Dendritic cell treated with granulocyte-macrophage colony-stimulating factor and Interleukin-4, amounts not matched to agents 40 ng/mL and 50 ng/mL, for 4 days (primary cell): ENCODE results near the gene GAPDHS.

Experiments used
- H3K27ac Mint-ChIP-seq: one replicate; pipeline ENCODE4 v1.8.0; 2022; ENCODE audit warnings: mild to moderate bottlenecking, mixed read lengths
- H3K27me3 Mint-ChIP-seq: one replicate; pipeline ENCODE4 v1.8.0; 2022; ENCODE audit warnings: mild to moderate bottlenecking, mixed read lengths
- H3K36me3 Mint-ChIP-seq: one replicate; pipeline ENCODE4 v1.8.0; 2022; ENCODE audit warnings: low read depth, mixed read lengths
- H3K4me1 Mint-ChIP-seq: one replicate; pipeline ENCODE4 v1.8.0; 2022; ENCODE audit warnings: low read depth, mixed read lengths
- H3K4me3 Mint-ChIP-seq: one replicate; pipeline ENCODE4 v1.8.0; 2022; ENCODE audit warnings: mild to moderate bottlenecking, moderate library complexity, mixed read lengths
- H3K9me3 Mint-ChIP-seq: one replicate; pipeline ENCODE4 v1.8.0; 2022; ENCODE audit warnings: mixed read lengths
- intact Hi-C: fragments of 100-400 bp; cut with micrococcal nuclease; formaldehyde crosslinking; loops from one replicate; pipeline ENCODE4 v1.15.0; 2022

Gene GAPDHS

DNA sequence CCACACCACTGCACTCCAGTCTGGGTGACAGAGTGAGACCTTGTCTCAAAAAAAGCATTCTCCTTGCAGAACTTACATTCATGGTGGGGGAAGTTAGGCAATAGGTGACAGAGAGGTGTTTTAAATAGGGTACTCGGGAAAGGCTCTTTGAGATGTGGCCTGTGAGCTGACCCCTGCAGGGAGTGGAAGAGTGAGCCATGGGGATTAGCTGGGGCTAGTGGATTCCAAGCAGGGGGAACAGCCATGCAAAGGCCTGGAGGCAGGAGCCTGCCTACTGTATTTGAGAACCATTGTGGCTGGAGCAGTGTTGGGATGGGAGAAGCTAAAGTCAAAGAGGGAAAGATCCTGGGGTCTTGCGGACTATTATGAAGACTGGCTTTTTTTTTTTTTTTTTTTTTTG lies 15.9 kb upstream of the GAPDHS start:
- H3K4me3 Mint-ChIP-seq, result no peak overlapping the region
- H3K36me3 Mint-ChIP-seq, result no peaks in the 10 kb centered on the region
- H3K27me3 Mint-ChIP-seq, result peaks cover 32% of the 10 kb centered on the region
- H3K27ac Mint-ChIP-seq, result no peak overlapping the region
- intact Hi-C loops, result no loop called here
- H3K9me3 Mint-ChIP-seq, result no peaks in the 10 kb centered on the region
- H3K4me1 Mint-ChIP-seq, result peaks cover 8% of the 10 kb centered on the region

GRCh38 chr19:35518313-35518712 lies 14.9 kb upstream of the GAPDHS start:
- H3K4me1 Mint-ChIP-seq, result peaks cover 8% of the 10 kb centered on the region
- intact Hi-C loops, result no loop called here
- H3K27me3 Mint-ChIP-seq, result peaks cover 27% of the 10 kb centered on the region
- H3K4me3 Mint-ChIP-seq, result no peak overlapping the region
- H3K9me3 Mint-ChIP-seq, result no peaks in the 10 kb centered on the region
- H3K27ac Mint-ChIP-seq, result no peak overlapping the region
- no peaks in the 10 kb centered on the region for H3K36me3 Mint-ChIP-seq

GRCh38 chr19:35519291-35519690 lies 14.0 kb upstream of the GAPDHS start:
- H3K27me3 Mint-ChIP-seq, result peaks cover 22% of the 10 kb centered on the region

GRCh38 chr19:35521124-35521743 lies 12.0 kb upstream of the GAPDHS start:
- no peaks in the 10 kb centered on the region for H3K36me3 Mint-ChIP-seq
- intact Hi-C loops, result no loop called here
- no peak overlapping the region for H3K4me3 Mint-ChIP-seq
- H3K27ac Mint-ChIP-seq, result no peak overlapping the region
- no peaks in the 10 kb centered on the region for H3K9me3 Mint-ChIP-seq
- H3K4me1 Mint-ChIP-seq, result peaks cover 8% of the 10 kb centered on the region
- peaks cover 22% of the 10 kb centered on the region for H3K27me3 Mint-ChIP-seq

More at GRCh38 chr19:35519291-35519690, 14.0 kb upstream of the GAPDHS start:
- H3K9me3 Mint-ChIP-seq, result no peaks in the 10 kb centered on the region
- H3K4me3 Mint-ChIP-seq, result no peak overlapping the region
- intact Hi-C loops, result no loop called here
- H3K36me3 Mint-ChIP-seq, result no peaks in the 10 kb centered on the region
- no peak overlapping the region for H3K27ac Mint-ChIP-seq
- peaks cover 8% of the 10 kb centered on the region for H3K4me1 Mint-ChIP-seq

DNA sequence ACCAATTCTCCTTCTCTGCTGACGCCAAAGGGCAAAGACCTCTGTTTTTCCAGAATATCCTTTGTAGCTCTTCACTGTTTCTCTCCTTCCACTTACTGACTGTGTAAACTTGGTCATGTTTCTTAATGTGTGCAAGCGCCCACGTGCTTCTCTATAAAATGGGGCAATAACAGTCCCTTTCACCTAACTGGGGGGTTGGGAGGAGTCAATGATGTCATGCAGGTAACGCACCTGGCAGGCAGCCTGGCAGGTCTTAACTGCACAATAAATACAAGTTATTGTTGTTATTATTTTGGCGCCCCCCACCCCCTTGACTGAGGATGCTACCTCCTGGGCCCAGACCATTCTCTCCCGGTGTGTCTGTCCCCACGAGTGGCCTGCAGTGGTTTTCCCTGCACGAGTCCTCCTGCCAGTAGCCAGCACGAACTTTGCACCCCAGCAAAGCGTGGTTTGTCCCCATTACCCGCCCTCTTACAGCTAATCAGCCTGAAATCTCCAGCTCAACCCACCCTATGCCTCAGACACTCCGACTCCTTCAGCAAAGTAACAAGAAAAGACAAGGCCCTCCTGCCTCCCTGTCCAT lies 10.4 kb upstream of the GAPDHS start:
- Mint-ChIP-seq H3K27me3 (peaks cover 18% of the 10 kb centered on the region), H3K4me1 (peaks cover 8% of the 10 kb centered on the region), H3K9me3 (no peaks in the 10 kb centered on the region), H3K27ac (no peak overlapping the region), H3K4me3 (no peak overlapping the region), H3K36me3 (no peaks in the 10 kb centered on the region)
- intact Hi-C loops, result no loop called here

- peaks cover 23% of the 10 kb centered on the region for H3K27me3 Mint-ChIP-seq
- H3K4me1 Mint-ChIP-seq, result peaks cover 8% of the 10 kb centered on the region
- no peak overlapping the region for H3K4me3 Mint-ChIP-seq
- no peak overlapping the region for H3K27ac Mint-ChIP-seq
- H3K9me3 Mint-ChIP-seq, result no peaks in the 10 kb centered on the region
- intact Hi-C loops, result no loop called here
- no peaks in the 10 kb centered on the region for H3K36me3 Mint-ChIP-seq
Observed at GRCh38 chr19:35524181-35524837, 8.9 kb upstream of the GAPDHS start.

DNA sequence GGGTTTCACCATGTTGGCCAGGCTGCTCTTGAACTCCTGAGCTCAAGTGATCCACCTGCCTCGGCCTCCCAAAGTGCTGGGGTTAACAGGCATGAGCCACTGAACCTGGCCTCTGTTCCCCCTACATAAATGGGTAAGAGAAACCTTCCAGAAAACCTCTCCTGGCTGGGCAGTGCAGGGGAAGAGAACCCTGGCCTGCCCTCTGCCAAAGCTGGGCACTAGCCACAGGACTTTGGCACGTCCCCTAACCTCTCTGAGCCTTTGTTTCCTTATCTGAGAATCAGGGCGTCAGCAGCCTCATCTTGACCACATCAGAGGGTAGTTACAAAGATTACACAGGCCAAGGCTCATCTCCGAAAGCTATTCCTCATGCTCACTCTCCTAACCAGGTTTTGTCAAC lies 7.4 kb upstream of the GAPDHS start:
- Mint-ChIP-seq H3K4me1 (peaks cover 4% of the 10 kb centered on the region), H3K27me3 (peaks cover 30% of the 10 kb centered on the region), H3K9me3 (no peaks in the 10 kb centered on the region), H3K27ac (no peak overlapping the region), H3K36me3 (no peaks in the 10 kb centered on the region), H3K4me3 (no peak overlapping the region)
- intact Hi-C loops, result no loop called here

DNA sequence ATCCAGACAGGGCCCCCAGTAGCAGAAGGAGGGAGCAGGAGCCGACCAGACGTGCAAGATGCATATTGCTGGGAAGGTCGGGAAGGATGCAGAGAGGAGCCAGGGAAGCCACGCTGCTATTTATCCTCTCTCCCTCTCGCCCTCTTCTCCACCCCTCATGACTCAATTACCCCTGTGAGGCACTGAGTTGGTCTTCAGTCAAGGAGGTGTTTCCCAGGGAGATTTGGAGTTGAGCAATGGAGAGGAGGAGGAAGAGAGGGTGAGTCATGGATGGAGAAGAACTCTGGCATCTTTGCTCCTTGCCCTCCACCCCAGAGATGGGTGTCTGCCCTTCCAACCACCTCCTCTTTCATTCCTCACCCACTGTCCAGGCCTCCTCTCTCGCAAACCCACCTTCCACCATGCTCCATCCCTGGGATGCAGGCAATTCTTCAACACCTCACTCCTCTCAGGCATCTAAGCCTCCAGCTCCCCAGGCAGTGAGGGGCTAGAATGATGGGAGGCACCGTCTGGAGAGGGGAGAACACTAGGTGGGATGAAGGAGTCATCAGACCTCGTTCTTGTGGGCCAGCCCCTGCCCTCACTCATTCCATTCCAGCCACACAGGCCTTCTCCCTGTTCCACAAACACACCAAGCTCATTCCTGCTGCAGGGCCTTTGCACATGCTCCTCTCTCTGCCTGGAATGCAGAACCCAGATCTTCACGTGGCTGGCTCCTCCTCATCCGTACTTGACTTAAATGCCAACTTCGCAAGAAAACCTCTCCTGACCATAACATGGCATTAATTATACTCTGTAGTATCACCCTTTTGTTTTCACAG lies 4.8 kb upstream of the GAPDHS start, which contains the start of gene SBSN:
Gene SBSN, minus strand, starts transcription at position 94 of the 821 bp plus-strand sequence. Its CDS starts 30 bp downstream, at position 64.
- no peaks in the 10 kb centered on the region for H3K36me3 Mint-ChIP-seq
- H3K27ac Mint-ChIP-seq, result no peak within 1 kb of the TSS
- no peaks in the 10 kb centered on the region for H3K9me3 Mint-ChIP-seq
- peaks cover 45% of the 10 kb centered on the region for H3K27me3 Mint-ChIP-seq
- H3K4me3 Mint-ChIP-seq, result no peak within 1 kb of the TSS
- intact Hi-C loops, result no loop called here
- H3K4me1 Mint-ChIP-seq, result peaks cover 13% of the 10 kb centered on the region

GRCh38 chr19:35529241-35530218 lies 3.7 kb upstream of the GAPDHS start:
- no peaks in the 10 kb centered on the region for H3K36me3 Mint-ChIP-seq
- H3K4me1 Mint-ChIP-seq, result peaks cover 22% of the 10 kb centered on the region
- no peaks in the 10 kb centered on the region for H3K9me3 Mint-ChIP-seq
- no peak overlapping the region for H3K27ac Mint-ChIP-seq
- H3K27me3 Mint-ChIP-seq, result peaks cover 50% of the 10 kb centered on the region
- intact Hi-C loops, result no loop called here
- H3K4me3 Mint-ChIP-seq, result no peak overlapping the region

GRCh38 chr19:35531291-35531690 lies 2.0 kb upstream of the GAPDHS start:
- peaks cover 63% of the 10 kb centered on the region for H3K27me3 Mint-ChIP-seq
- H3K4me1 Mint-ChIP-seq, result peaks cover 22% of the 10 kb centered on the region
- peak overlapping the region; percentile 23 for H3K27ac Mint-ChIP-seq
- intact Hi-C loops, result no loop called here
- no peaks in the 10 kb centered on the region for H3K36me3 Mint-ChIP-seq
- H3K4me3 Mint-ChIP-seq, result no peak overlapping the region
- H3K9me3 Mint-ChIP-seq, result no peaks in the 10 kb centered on the region

DNA sequence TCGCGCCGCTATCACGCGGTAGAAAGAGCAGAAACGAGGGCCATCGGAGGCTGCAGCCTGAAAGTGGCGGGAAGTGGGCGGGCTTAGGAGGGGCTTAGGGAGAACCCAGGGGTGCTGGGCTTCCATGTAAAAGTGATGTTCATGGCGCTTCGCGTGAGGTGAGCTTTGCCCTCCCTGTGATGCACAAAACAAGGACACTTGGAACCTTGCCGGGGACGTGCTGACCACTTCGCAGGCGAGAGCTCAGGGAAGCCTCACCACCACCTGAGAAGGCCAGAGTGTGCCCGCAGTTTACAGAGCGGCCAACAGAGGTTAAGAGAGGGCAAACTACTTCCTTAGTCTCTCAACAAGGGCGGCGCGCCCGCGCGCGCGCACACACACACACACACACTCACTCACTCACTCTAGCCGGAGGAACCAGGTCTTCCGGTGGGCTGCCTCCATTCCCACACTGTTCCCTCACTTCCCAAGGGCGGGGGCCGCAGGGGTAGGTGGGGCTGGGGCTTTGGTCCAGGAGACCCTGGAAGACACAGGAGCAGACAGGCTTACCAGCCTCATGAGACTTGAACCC lies 651 bp downstream of the GAPDHS start:
- peaks cover 18% of the 10 kb centered on the region for H3K4me1 Mint-ChIP-seq
- H3K9me3 Mint-ChIP-seq, result no peaks in the 10 kb centered on the region
- H3K27me3 Mint-ChIP-seq, result peaks cover 62% of the 10 kb centered on the region
- intact Hi-C loops, result no loop called here
- H3K4me3 Mint-ChIP-seq, result peak overlapping the region; percentile 50
- no peaks in the 10 kb centered on the region for H3K36me3 Mint-ChIP-seq
- H3K27ac Mint-ChIP-seq, result no peak overlapping the region

GRCh38 chr19:35534803-35535480 lies 1.7 kb downstream of the GAPDHS start:
- H3K4me1 Mint-ChIP-seq, result peaks cover 18% of the 10 kb centered on the region
- peak overlapping the region; percentile 55 for H3K27ac Mint-ChIP-seq
- H3K27me3 Mint-ChIP-seq, result peaks cover 53% of the 10 kb centered on the region
- no peaks in the 10 kb centered on the region for H3K36me3 Mint-ChIP-seq
- H3K9me3 Mint-ChIP-seq, result no peaks in the 10 kb centered on the region
- no peak overlapping the region for H3K4me3 Mint-ChIP-seq
- intact Hi-C loops, result no loop called here
